K562 (cell line): Measurements from ENCODE around the gene ZSWIM8. TPM values are rescaled to one million over a fixed set of nuclear protein-coding genes. Genes with fewer than 3 reads are reported as not detected.

Source experiments
- ARHGAP35 ChIP-seq: fragments of 450-650 bp; IDR thresholded peaks from 2 replicates; pipeline ENCODE4 v1.6.1; 2018; ENCODE audit not compliant: partially characterized antibody
- BCL6 ChIP-seq: fragments of 250-450 bp; sonication (Bioruptor Pico); IDR thresholded peaks from 2 replicates; pipeline ENCODE4 v1.4.0; 2020
- CTCF ChIP-seq, 3 experiments: IDR thresholded peaks in 2 of 3; conservative IDR thresholded peaks in 1 of 3; 2 replicates each; pipeline ENCODE4 v1.5.1; 2011 to 2012; ENCODE audit warnings: low read length in 3 of 3, mild to moderate bottlenecking in 3 of 3, control low read depth in 2 of 3, improper control_type of control experiment in 1 of 3, inconsistent platforms in 1 of 3, low read depth in 1 of 3, mixed read lengths in 1 of 3, moderate library complexity in 1 of 3; ENCODE audit not compliant: insufficient read depth in 2 of 3
- DNMT1 ChIP-seq: fragments of 450-650 bp; IDR thresholded peaks from 2 replicates; pipeline ENCODE4 v1.6.1; 2016; ENCODE audit warnings: antibody characterized with exemption, mild to moderate bottlenecking
- DPF2 ChIP-seq: fragments of 450-650 bp; IDR thresholded peaks from 2 replicates; pipeline ENCODE4 v1.6.1; 2016
- ELF1 ChIP-seq: fragments of 200-800 bp; sonication (Bioruptor generic); IDR thresholded peaks from 2 replicates; pipeline ENCODE4 v1.6.1; 2016; ENCODE audit warnings: missing genetic modification characterization, missing compliant biosample characterization
- IRF1 ChIP-seq: sonication (generic); formaldehyde crosslinking; IDR thresholded peaks from 2 replicates; pipeline ENCODE4 v1.8.0; 2022; ENCODE audit warnings: missing genetic modification reagents, mild to moderate bottlenecking, borderline replicate concordance
- JUN ChIP-seq, 2 experiments: sonication (generic) in 1 of 2; formaldehyde crosslinking in 1 of 2; IDR thresholded peaks; 2 replicates each; pipeline versions ENCODE4 v1.6.1 to v1.8.0; 2012 to 2022; ENCODE audit warnings: borderline replicate concordance in 2 of 2, mild to moderate bottlenecking in 2 of 2, improper control_type of control experiment in 1 of 2, low read depth in 1 of 2, low read length in 1 of 2, missing genetic modification reagents in 1 of 2
- KDM2B ChIP-seq: fragments of 250-450 bp; sonication (Bioruptor Pico); IDR thresholded peaks from 2 replicates; pipeline ENCODE4 v1.8.0; 2021; ENCODE audit warnings: mild to moderate bottlenecking, moderate library complexity
- POLR2AphosphoS5 ChIP-seq: IDR thresholded peaks from 2 replicates; pipeline ENCODE4 v1.6.1; 2011; ENCODE audit warnings: mild to moderate bottlenecking, low read depth, low read length, moderate library complexity; ENCODE audit not compliant: control insufficient read depth, insufficient read depth
- ZBTB8A ChIP-seq: fragments of 450-650 bp; IDR thresholded peaks from 2 replicates; pipeline ENCODE4 v1.6.1; 2018; ENCODE audit warnings: mild to moderate bottlenecking, moderate library complexity; ENCODE audit not compliant: partially characterized antibody
- ZFPM2 ChIP-seq: fragments of 250-450 bp; sonication (Bioruptor Pico); IDR thresholded peaks from 2 replicates; pipeline ENCODE4 v1.5.1; 2022; ENCODE audit warnings: mild to moderate bottlenecking
- polyA plus RNA-seq, 8 experiments: library from polyadenylated mRNA; depleted of rRNA in 4 of 8; stranded (reverse) in 5 of 8; unstranded in 3 of 8; fragments of >200 nt; fragmentation: Nextera tagmentation in 2 of 8; fragmentation: Illumina TruSeq in 1 of 8; extraction: Ambion mirVana in 2 of 8; extraction: Trizol in 1 of 8; gene quantifications; 2 replicates each; pipeline versions ENCODE4 v1.2.1 to v1.2.3, GENCODE V29; 2011 to 2014; ENCODE audit warnings: inconsistent platforms in 1 of 8, missing spikeins in 1 of 8
- total RNA-seq, 7 experiments: library from RNA; depleted of rRNA in 6 of 7; stranded (reverse); fragments of >200 nt in 6 of 7; fragmentation: Illumina TruSeq in 2 of 7; extraction: Trizol in 2 of 7; gene quantifications; 2 replicates each; pipeline versions ENCODE4 v1.2.1 to v1.2.3, GENCODE V29; 2011 to 2021; ENCODE audit warnings: low replicate concordance in 1 of 7
- TF ChIP-seq, protein P1 (sequence below): fragments of 200-600 bp; sonication (generic); IDR thresholded peaks from one replicate; pipeline ENCODE4 v1.6.1; 2012; ENCODE audit warnings: mild to moderate bottlenecking, low read depth, low read length, inconsistent platforms

Gene ZSWIM8
- total and polyA plus RNA-seq, 9 of the 15 experiments (the other 6 are each of a cell fraction or from before 2014, with no cell fraction given), result 5.6 to 47.8 (median 26.7) TPM

DNA sequence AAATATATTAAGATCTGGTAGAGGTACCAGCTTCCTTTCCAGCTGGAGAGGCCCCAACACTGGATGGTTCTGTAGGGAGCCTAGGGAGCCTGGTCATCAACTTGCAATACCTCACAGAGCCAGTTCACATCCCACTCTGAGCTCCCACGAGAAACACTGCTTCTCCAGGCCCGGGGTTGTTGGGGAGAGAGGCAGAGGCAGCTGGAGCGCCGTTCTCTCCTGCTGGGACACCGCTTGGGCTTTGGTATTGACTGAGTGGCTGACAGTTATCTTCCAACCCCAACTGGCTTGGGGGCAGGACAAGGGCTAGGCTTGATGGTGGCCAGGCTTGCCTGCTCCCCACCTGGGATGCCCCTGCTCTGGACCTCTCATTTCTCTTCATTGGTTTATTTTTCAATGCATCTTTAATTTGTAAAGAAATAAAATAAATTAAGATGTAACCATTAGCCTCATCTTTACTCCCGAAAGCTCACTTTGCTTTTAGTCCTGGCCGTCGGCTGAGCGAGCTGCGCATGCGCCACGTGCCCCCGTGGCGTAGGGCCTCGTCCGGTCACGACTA is 13.6 kb upstream of the ZSWIM8 start (continued):
- TF ChIP-seq ZBTB8A, result no peak
- TF ChIP-seq, protein P1, sequence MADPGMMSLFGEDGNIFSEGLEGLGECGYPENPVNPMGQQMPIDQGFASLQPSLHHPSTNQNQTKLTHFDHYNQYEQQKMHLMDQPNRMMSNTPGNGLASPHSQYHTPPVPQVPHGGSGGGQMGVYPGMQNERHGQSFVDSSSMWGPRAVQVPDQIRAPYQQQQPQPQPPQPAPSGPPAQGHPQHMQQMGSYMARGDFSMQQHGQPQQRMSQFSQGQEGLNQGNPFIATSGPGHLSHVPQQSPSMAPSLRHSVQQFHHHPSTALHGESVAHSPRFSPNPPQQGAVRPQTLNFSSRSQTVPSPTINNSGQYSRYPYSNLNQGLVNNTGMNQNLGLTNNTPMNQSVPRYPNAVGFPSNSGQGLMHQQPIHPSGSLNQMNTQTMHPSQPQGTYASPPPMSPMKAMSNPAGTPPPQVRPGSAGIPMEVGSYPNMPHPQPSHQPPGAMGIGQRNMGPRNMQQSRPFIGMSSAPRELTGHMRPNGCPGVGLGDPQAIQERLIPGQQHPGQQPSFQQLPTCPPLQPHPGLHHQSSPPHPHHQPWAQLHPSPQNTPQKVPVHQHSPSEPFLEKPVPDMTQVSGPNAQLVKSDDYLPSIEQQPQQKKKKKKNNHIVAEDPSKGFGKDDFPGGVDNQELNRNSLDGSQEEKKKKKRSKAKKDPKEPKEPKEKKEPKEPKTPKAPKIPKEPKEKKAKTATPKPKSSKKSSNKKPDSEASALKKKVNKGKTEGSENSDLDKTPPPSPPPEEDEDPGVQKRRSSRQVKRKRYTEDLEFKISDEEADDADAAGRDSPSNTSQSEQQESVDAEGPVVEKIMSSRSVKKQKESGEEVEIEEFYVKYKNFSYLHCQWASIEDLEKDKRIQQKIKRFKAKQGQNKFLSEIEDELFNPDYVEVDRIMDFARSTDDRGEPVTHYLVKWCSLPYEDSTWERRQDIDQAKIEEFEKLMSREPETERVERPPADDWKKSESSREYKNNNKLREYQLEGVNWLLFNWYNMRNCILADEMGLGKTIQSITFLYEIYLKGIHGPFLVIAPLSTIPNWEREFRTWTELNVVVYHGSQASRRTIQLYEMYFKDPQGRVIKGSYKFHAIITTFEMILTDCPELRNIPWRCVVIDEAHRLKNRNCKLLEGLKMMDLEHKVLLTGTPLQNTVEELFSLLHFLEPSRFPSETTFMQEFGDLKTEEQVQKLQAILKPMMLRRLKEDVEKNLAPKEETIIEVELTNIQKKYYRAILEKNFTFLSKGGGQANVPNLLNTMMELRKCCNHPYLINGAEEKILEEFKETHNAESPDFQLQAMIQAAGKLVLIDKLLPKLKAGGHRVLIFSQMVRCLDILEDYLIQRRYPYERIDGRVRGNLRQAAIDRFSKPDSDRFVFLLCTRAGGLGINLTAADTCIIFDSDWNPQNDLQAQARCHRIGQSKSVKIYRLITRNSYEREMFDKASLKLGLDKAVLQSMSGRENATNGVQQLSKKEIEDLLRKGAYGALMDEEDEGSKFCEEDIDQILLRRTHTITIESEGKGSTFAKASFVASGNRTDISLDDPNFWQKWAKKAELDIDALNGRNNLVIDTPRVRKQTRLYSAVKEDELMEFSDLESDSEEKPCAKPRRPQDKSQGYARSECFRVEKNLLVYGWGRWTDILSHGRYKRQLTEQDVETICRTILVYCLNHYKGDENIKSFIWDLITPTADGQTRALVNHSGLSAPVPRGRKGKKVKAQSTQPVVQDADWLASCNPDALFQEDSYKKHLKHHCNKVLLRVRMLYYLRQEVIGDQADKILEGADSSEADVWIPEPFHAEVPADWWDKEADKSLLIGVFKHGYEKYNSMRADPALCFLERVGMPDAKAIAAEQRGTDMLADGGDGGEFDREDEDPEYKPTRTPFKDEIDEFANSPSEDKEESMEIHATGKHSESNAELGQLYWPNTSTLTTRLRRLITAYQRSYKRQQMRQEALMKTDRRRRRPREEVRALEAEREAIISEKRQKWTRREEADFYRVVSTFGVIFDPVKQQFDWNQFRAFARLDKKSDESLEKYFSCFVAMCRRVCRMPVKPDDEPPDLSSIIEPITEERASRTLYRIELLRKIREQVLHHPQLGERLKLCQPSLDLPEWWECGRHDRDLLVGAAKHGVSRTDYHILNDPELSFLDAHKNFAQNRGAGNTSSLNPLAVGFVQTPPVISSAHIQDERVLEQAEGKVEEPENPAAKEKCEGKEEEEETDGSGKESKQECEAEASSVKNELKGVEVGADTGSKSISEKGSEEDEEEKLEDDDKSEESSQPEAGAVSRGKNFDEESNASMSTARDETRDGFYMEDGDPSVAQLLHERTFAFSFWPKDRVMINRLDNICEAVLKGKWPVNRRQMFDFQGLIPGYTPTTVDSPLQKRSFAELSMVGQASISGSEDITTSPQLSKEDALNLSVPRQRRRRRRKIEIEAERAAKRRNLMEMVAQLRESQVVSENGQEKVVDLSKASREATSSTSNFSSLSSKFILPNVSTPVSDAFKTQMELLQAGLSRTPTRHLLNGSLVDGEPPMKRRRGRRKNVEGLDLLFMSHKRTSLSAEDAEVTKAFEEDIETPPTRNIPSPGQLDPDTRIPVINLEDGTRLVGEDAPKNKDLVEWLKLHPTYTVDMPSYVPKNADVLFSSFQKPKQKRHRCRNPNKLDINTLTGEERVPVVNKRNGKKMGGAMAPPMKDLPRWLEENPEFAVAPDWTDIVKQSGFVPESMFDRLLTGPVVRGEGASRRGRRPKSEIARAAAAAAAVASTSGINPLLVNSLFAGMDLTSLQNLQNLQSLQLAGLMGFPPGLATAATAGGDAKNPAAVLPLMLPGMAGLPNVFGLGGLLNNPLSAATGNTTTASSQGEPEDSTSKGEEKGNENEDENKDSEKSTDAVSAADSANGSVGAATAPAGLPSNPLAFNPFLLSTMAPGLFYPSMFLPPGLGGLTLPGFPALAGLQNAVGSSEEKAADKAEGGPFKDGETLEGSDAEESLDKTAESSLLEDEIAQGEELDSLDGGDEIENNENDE, result no peak
- 0 out of 2 replicates have a peak, but pooled peaks have one; percentile 49 for TF ChIP-seq DNMT1
- no peak for TF ChIP-seq ELF1 (tag)
- no peak for TF ChIP-seq ARHGAP35
- 0 out of 2 replicates have a peak, but pooled peaks have one; percentile 37 for TF ChIP-seq DPF2
- 0 out of 2 replicates have a peak, but pooled peaks have one; percentile 3 for TF ChIP-seq JUN (IDR thresholded peaks at IDR 0.05; ENCODE audit: borderline replicate concordance, low read depth, low read length)
- TF ChIP-seq JUN (CRISPR knock-in tag; IDR thresholded peaks at IDR 0.05; ENCODE audit: borderline replicate concordance), result no peak
- no peak for TF ChIP-seq POLR2AphosphoS5
- TF ChIP-seq CTCF (IDR thresholded peaks at IDR 0.05 in 2 of 3, conservative IDR thresholded peaks at IDR 0.05 in 1 of 3; ENCODE audit: insufficient read depth in 2 of 3, low read depth in 1 of 3, low read length in 3 of 3), result no peak
- TF ChIP-seq IRF1 (CRISPR knock-in tag), result no peak
- TF ChIP-seq ZFPM2 (CRISPR knock-in tag), result no peak
- TF ChIP-seq BCL6, result 0 out of 2 replicates have a peak, but pooled peaks have one; percentile 22
- no peak for TF ChIP-seq KDM2B
